HepG2 (cell line): ENCODE measurements around the gene EDN2. TPM values are rescaled to one million over a fixed set of nuclear protein-coding genes. Genes with fewer than 3 reads are reported as not detected.

Experiments
- ATF7 ChIP-seq, 2 experiments: fragments of 450-650 bp in 1 of 2; sonication (generic) in 1 of 2; formaldehyde crosslinking in 1 of 2; IDR thresholded peaks; 2 replicates each; pipeline versions ENCODE4 v1.4.0 to v1.6.1; 2016 to 2020; ENCODE audit warnings: antibody characterized with exemption in 1 of 2, mild to moderate bottlenecking in 1 of 2, missing genetic modification reagents in 1 of 2
- CHD4 ChIP-seq: fragments of 200-600 bp; sonication (generic); IDR thresholded peaks from 2 replicates; pipeline ENCODE4 v1.7.0; 2017; ENCODE audit warnings: mild to moderate bottlenecking, low read length, borderline replicate concordance
- DNMT1 ChIP-seq: sonication (generic); formaldehyde crosslinking; IDR thresholded peaks from 2 replicates; pipeline ENCODE4 v1.5.1; 2020; ENCODE audit warnings: mild to moderate bottlenecking, missing genetic modification reagents
- ESRRA ChIP-seq: sonication (generic); formaldehyde crosslinking; IDR thresholded peaks from 2 replicates; pipeline ENCODE4 v1.5.1; 2020; ENCODE audit warnings: mild to moderate bottlenecking, low read depth, missing genetic modification reagents
- HOXA5 ChIP-seq: sonication (generic); formaldehyde crosslinking; IDR thresholded peaks from 2 replicates; pipeline ENCODE4 v1.4.0; 2020; ENCODE audit warnings: missing genetic modification reagents
- MIER2 ChIP-seq: IDR thresholded peaks from 2 replicates; pipeline ENCODE4 v1.6.1; 2016; ENCODE audit warnings: missing biosample characterization, missing genetic modification reagents
- PHF8 ChIP-seq: sonication (generic); formaldehyde crosslinking; IDR thresholded peaks from 2 replicates; pipeline ENCODE4 v1.5.0; 2020; ENCODE audit warnings: missing genetic modification reagents
- POGZ ChIP-seq: sonication (generic); formaldehyde crosslinking; IDR thresholded peaks from 2 replicates; pipeline ENCODE4 v1.4.0; 2020; ENCODE audit warnings: mild to moderate bottlenecking, missing genetic modification reagents
- POLR2A ChIP-seq, 2 experiments: IDR thresholded peaks; 2 replicates each; pipeline ENCODE4 v1.6.1; 2011; ENCODE audit warnings: low read depth in 2 of 2, low read length in 2 of 2, mild to moderate bottlenecking in 1 of 2, moderate library complexity in 1 of 2; ENCODE audit not compliant: insufficient read depth in 1 of 2
- SALL2 ChIP-seq: sonication (generic); formaldehyde crosslinking; IDR thresholded peaks from 2 replicates; pipeline ENCODE4 v1.8.1; 2023; ENCODE audit warnings: mild to moderate bottlenecking, missing genetic modification reagents, inconsistent platforms
- SRSF4 ChIP-seq: fragments of 200-400 bp; formaldehyde crosslinking; IDR thresholded peaks from one replicate; pipeline ENCODE4 v1.6.1; 2018; ENCODE audit warnings: mild to moderate bottlenecking, low read depth, low read length, moderate library complexity; ENCODE audit not compliant: poor library complexity, severe bottlenecking
- SRY ChIP-seq: sonication (generic); formaldehyde crosslinking; IDR thresholded peaks from 2 replicates; pipeline ENCODE4 v1.8.0; 2022; ENCODE audit warnings: mild to moderate bottlenecking, missing genetic modification reagents
- WIZ ChIP-seq: sonication (generic); formaldehyde crosslinking; IDR thresholded peaks from 2 replicates; pipeline ENCODE4 v1.5.1; 2020; ENCODE audit warnings: mild to moderate bottlenecking, missing genetic modification reagents
- ZFP36L1 ChIP-seq: sonication (generic); formaldehyde crosslinking; IDR thresholded peaks from 2 replicates; pipeline ENCODE4 v1.8.0; 2022; ENCODE audit warnings: mild to moderate bottlenecking, missing genetic modification reagents, moderate library complexity
- ZFY ChIP-seq: sonication (generic); formaldehyde crosslinking; IDR thresholded peaks from 2 replicates; pipeline ENCODE4 v1.4.0; 2020; ENCODE audit warnings: missing genetic modification reagents
- ZNF335 ChIP-seq: sonication (generic); formaldehyde crosslinking; IDR thresholded peaks from 2 replicates; pipeline ENCODE4 v1.4.0; 2020; ENCODE audit warnings: missing genetic modification reagents
- ZNF772 ChIP-seq: sonication (generic); formaldehyde crosslinking; IDR thresholded peaks from 2 replicates; pipeline ENCODE4 v1.5.0; 2020; ENCODE audit warnings: mild to moderate bottlenecking, missing genetic modification reagents
- polyA plus RNA-seq, 8 experiments: library from polyadenylated mRNA; depleted of rRNA in 3 of 8; stranded (reverse) in 7 of 8; unstranded in 1 of 8; fragments of >200 nt; fragmentation: Illumina TruSeq in 4 of 8; extraction: Trizol in 4 of 8; gene quantifications; 2 replicates each; pipeline versions ENCODE4 v1.2.1 to v1.2.3, GENCODE V29; 2011 to 2016; ENCODE audit warnings: low read depth in 4 of 8, missing spikeins in 1 of 8, mixed read lengths in 1 of 8; ENCODE audit not compliant: insufficient read depth in 1 of 8
- total RNA-seq, 5 experiments: library from RNA; depleted of rRNA; stranded (reverse); fragments of >200 nt; fragmentation: Illumina TruSeq; extraction: Trizol; gene quantifications; 2 replicates each; pipeline ENCODE4 v1.2.3, GENCODE V29; 2016; ENCODE audit warnings: low read depth in 1 of 5
- TF ChIP-seq, protein P1 (sequence below): conservative IDR thresholded peaks from 2 replicates; pipeline ENCODE4 v1.6.1; 2018; ENCODE audit warnings: missing genetic modification reagents
- TF ChIP-seq, protein P2 (sequence below): sonication (generic); formaldehyde crosslinking; IDR thresholded peaks from 2 replicates; pipeline ENCODE4 v1.4.0; 2020; ENCODE audit warnings: missing genetic modification reagents
- TF ChIP-seq, protein P3 (sequence below): sonication (generic); formaldehyde crosslinking; IDR thresholded peaks from 2 replicates; pipeline ENCODE4 v1.5.0; 2020; ENCODE audit warnings: missing genetic modification reagents, mild to moderate bottlenecking, borderline replicate concordance
- TF ChIP-seq, protein P4 (sequence below): sonication (generic); formaldehyde crosslinking; IDR thresholded peaks from 2 replicates; pipeline ENCODE4 v1.5.1; 2020; ENCODE audit warnings: missing genetic modification reagents, mild to moderate bottlenecking, borderline replicate concordance
- TF ChIP-seq, protein P5 (sequence below): IDR thresholded peaks from 2 replicates; pipeline ENCODE4 v1.6.1; 2016; ENCODE audit warnings: low read depth, control low read depth
- TF ChIP-seq, protein P6 (sequence below): sonication (generic); formaldehyde crosslinking; IDR thresholded peaks from 2 replicates; pipeline ENCODE4 v1.4.0; 2020; ENCODE audit warnings: missing genetic modification reagents

The EDN2 gene
- total and polyA plus RNA-seq, 2 of the 13 experiments (the other 11 are each of a cell fraction or from before 2014, with no cell fraction given) = not detected

DNA sequence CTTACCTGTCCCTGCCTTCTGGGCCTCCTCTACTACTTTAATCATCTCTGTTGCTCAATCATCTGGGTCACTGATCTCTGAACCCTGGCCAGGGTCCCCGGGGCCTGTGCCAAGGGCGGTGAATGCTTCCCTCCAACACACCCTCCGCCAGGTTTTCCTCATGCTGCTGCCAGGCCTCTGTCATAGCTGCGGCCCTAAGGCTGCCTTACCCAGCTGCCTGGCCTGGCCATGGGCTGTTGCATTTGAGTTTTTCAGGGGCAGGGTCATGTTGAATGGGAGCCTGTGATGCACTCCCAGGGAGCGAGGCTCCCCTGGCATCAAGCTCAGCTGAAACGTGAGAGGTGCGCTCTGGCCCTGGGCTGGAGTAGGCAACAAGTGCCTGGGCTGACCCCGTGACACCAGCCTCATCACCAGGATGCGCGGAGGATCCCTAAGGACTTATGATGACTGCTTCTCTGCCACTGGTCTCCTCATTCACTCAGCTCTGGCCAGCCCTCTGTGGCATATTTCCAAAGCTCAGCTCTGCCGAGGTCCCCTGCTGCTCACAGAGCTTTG is 7.6 kb downstream of the EDN2 start (continued):
- TF ChIP-seq, protein P1, sequence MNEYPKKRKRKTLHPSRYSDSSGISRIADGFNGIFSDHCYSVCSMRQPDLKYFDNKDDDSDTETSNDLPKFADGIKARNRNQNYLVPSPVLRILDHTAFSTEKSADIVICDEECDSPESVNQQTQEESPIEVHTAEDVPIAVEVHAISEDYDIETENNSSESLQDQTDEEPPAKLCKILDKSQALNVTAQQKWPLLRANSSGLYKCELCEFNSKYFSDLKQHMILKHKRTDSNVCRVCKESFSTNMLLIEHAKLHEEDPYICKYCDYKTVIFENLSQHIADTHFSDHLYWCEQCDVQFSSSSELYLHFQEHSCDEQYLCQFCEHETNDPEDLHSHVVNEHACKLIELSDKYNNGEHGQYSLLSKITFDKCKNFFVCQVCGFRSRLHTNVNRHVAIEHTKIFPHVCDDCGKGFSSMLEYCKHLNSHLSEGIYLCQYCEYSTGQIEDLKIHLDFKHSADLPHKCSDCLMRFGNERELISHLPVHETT = no peak
- TF ChIP-seq ZFP36L1 (CRISPR knock-in tag) (no peak), ZNF772 (no peak), ZFY (CRISPR knock-in tag) (0 out of 2 replicates have a peak, but pooled peaks have one; percentile 21), HOXA5 (CRISPR knock-in tag) (no peak), ATF7 (IDR thresholded peaks at IDR 0.05) (no peak), ATF7 (CRISPR knock-in tag; IDR thresholded peaks at IDR 0.05) (no peak), MIER2 (CRISPR knock-in tag) (no peak), WIZ (CRISPR knock-in tag) (no peak), ESRRA (CRISPR knock-in tag) (peak; percentile 71; the same call in 1 of the 2 replicates), CHD4 (no peak), PHF8 (CRISPR knock-in tag) (no peak), SRY (CRISPR knock-in tag) (no peak), POLR2A (IDR thresholded peaks at IDR 0.05; ENCODE audit: insufficient read depth in 1 of 2, low read depth in 2 of 2, low read length in 2 of 2) (no peak), ZNF335 (CRISPR knock-in tag) (no peak), POGZ (CRISPR knock-in tag) (no peak), SRSF4 (no peak), SALL2 (no peak), DNMT1 (CRISPR knock-in tag) (no peak)
- TF ChIP-seq, protein P2, sequence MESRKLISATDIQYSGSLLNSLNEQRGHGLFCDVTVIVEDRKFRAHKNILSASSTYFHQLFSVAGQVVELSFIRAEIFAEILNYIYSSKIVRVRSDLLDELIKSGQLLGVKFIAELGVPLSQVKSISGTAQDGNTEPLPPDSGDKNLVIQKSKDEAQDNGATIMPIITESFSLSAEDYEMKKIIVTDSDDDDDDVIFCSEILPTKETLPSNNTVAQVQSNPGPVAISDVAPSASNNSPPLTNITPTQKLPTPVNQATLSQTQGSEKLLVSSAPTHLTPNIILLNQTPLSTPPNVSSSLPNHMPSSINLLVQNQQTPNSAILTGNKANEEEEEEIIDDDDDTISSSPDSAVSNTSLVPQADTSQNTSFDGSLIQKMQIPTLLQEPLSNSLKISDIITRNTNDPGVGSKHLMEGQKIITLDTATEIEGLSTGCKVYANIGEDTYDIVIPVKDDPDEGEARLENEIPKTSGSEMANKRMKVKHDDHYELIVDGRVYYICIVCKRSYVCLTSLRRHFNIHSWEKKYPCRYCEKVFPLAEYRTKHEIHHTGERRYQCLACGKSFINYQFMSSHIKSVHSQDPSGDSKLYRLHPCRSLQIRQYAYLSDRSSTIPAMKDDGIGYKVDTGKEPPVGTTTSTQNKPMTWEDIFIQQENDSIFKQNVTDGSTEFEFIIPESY (CRISPR knock-in tag) = no peak
- TF ChIP-seq, protein P3, sequence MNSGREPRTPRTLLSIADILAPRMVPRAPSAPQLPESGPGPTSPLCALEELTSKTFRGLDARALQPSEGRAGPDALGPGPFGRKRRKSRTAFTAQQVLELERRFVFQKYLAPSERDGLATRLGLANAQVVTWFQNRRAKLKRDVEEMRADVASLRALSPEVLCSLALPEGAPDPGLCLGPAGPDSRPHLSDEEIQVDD = no peak
- TF ChIP-seq, protein P4, sequence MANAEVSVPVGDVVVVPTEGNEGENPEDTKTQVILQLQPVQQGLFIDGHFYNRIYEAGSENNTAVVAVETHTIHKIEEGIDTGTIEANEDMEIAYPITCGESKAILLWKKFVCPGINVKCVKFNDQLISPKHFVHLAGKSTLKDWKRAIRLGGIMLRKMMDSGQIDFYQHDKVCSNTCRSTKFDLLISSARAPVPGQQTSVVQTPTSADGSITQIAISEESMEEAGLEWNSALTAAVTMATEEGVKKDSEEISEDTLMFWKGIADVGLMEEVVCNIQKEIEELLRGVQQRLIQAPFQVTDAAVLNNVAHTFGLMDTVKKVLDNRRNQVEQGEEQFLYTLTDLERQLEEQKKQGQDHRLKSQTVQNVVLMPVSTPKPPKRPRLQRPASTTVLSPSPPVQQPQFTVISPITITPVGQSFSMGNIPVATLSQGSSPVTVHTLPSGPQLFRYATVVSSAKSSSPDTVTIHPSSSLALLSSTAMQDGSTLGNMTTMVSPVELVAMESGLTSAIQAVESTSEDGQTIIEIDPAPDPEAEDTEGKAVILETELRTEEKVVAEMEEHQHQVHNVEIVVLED (CRISPR knock-in tag) = no peak
- TF ChIP-seq, protein P5, sequence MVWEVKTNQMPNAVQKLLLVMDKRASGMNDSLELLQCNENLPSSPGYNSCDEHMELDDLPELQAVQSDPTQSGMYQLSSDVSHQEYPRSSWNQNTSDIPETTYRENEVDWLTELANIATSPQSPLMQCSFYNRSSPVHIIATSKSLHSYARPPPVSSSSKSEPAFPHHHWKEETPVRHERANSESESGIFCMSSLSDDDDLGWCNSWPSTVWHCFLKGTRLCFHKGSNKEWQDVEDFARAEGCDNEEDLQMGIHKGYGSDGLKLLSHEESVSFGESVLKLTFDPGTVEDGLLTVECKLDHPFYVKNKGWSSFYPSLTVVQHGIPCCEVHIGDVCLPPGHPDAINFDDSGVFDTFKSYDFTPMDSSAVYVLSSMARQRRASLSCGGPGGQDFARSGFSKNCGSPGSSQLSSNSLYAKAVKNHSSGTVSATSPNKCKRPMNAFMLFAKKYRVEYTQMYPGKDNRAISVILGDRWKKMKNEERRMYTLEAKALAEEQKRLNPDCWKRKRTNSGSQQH (CRISPR knock-in tag) = no peak
- TF ChIP-seq, protein P6, sequence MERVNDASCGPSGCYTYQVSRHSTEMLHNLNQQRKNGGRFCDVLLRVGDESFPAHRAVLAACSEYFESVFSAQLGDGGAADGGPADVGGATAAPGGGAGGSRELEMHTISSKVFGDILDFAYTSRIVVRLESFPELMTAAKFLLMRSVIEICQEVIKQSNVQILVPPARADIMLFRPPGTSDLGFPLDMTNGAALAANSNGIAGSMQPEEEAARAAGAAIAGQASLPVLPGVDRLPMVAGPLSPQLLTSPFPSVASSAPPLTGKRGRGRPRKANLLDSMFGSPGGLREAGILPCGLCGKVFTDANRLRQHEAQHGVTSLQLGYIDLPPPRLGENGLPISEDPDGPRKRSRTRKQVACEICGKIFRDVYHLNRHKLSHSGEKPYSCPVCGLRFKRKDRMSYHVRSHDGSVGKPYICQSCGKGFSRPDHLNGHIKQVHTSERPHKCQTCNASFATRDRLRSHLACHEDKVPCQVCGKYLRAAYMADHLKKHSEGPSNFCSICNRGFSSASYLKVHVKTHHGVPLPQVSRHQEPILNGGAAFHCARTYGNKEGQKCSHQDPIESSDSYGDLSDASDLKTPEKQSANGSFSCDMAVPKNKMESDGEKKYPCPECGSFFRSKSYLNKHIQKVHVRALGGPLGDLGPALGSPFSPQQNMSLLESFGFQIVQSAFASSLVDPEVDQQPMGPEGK (CRISPR knock-in tag) = no peak
